Kidney epithelial cell (primary cell): ENCODE results near the gene NHEJ1. TPM values are rescaled to one million over a fixed set of nuclear protein-coding genes. Genes with fewer than 3 reads are reported as not detected.

ENCODE experiments used
- DNase-seq: peaks from one replicate; pipeline ENCODE4 v3.0.0-alpha.2; 2010; ENCODE audit warnings: low read depth
- H3K27me3 ChIP-seq: 2 replicates; pipeline ENCODE4 v1.6.0; 2011; ENCODE audit warnings: low read length; ENCODE audit not compliant: control insufficient read depth, insufficient read depth
- H3K36me3 ChIP-seq: 2 replicates; pipeline ENCODE4 v1.5.1; 2011; ENCODE audit warnings: low read length; ENCODE audit not compliant: control insufficient read depth, insufficient read depth
- H3K4me3 ChIP-seq: 2 replicates; pipeline ENCODE4 v1.5.1; 2011; ENCODE audit warnings: low read depth, mild to moderate bottlenecking, control low read depth, low read length
- total RNA-seq: library from RNA; depleted of rRNA; stranded (reverse); fragments of >200 nt; gene quantifications from 2 replicates; pipeline ENCODE4 v1.2.3, GENCODE V29; 2015
- TF ChIP-seq, protein P1 (sequence below): IDR thresholded peaks from 2 replicates; pipeline ENCODE4 v1.5.1; 2011; ENCODE audit warnings: mild to moderate bottlenecking, moderate library complexity, low read length, control low read depth, inconsistent platforms; ENCODE audit not compliant: insufficient read depth, poor library complexity, severe bottlenecking

Gene NHEJ1
- total RNA-seq, 1 donor from 2014 or later = 16.1 TPM

DNA sequence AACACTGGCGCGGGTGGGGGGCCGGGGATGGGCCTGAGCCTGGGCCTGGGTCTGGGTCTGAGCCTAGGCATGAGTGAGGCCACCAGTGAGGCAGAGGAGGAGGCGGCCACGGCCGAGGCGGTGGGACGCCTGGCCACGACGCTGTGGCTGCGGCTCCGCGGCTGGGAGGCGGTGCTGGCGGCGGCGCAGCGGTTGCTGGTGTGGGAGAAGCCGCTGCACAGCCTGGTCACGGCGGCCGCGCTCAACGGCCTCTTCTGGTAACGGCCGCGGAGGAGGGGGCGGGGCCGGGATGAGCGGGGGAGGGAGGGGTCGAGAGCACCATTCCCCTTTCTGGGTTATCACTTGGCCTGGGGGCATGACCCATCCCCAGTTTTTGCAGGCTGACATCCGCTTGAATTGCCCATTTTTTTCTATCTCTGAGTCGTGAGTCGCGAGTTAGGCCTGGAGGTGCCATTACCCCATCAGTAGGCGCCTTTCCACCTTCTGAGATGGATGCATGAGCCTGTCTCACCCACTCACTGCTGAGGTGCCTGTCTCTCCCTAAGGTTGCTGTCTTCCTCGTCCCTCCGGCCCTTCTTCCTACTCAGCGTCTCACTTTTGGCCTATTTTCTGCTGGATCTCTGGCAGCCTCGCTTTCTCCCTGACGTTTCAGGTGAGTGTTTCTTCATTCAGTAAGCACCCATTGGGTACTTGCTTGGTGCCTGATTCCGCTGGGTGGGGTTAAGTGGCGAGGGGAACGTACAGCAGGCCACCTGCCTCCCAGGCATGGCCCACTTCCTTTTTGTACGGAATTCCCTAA lies 18.0 kb upstream of the NHEJ1 start:
- no peak for DNase-seq
- peaks cover 2% of the 10 kb centered on the region for H3K36me3 ChIP-seq
- TF ChIP-seq, protein P1, sequence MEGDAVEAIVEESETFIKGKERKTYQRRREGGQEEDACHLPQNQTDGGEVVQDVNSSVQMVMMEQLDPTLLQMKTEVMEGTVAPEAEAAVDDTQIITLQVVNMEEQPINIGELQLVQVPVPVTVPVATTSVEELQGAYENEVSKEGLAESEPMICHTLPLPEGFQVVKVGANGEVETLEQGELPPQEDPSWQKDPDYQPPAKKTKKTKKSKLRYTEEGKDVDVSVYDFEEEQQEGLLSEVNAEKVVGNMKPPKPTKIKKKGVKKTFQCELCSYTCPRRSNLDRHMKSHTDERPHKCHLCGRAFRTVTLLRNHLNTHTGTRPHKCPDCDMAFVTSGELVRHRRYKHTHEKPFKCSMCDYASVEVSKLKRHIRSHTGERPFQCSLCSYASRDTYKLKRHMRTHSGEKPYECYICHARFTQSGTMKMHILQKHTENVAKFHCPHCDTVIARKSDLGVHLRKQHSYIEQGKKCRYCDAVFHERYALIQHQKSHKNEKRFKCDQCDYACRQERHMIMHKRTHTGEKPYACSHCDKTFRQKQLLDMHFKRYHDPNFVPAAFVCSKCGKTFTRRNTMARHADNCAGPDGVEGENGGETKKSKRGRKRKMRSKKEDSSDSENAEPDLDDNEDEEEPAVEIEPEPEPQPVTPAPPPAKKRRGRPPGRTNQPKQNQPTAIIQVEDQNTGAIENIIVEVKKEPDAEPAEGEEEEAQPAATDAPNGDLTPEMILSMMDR = no peak
- H3K27me3 ChIP-seq = no peaks in the 10 kb centered on the region
- peak overlapping the region; percentile 63 for H3K4me3 ChIP-seq

- Histone ChIP-seq H3K36me3 (no peaks in the 10 kb centered on the region), H3K4me3 (peak within 1 kb of the TSS; percentile 63), H3K27me3 (no peaks in the 10 kb centered on the region)
- no peak for DNase-seq
- TF ChIP-seq, protein P1 = no peak
Measured at GRCh38 chr2:219177552-219178376, 17.1 kb upstream of the NHEJ1 start, which contains the start of gene RETREG2. TSS of gene RETREG2 (plus strand) at chr2:219178275. CDS start at chr2:219178353, 78 bp downstream.

- Histone ChIP-seq H3K27me3 (no peaks in the 10 kb centered on the region), H3K36me3 (no peaks in the 10 kb centered on the region), H3K4me3 (peak within 1 kb of the TSS; percentile 63)
- no peak for DNase-seq
- TF ChIP-seq, protein P1 = no peak
Measured at GRCh38 chr2:219176818-219177551, 16.4 kb upstream of the NHEJ1 start, which contains the start of gene CNPPD1. TSS of gene CNPPD1 (minus strand) at chr2:219176925. CDS start at chr2:219176828, 97 bp downstream.

GRCh38 chr2:219175928-219176817 lies 15.6 kb upstream of the NHEJ1 start:
- peak overlapping the region; percentile 63 for H3K4me3 ChIP-seq
- no peak for DNase-seq
- no peaks in the 10 kb centered on the region for H3K36me3 ChIP-seq
- TF ChIP-seq, protein P1 = peak; percentile 4
- H3K27me3 ChIP-seq = no peaks in the 10 kb centered on the region

- H3K4me3 ChIP-seq = no peak overlapping the region
Measured at GRCh38 chr2:219175486-219175885, 14.9 kb upstream of the NHEJ1 start.

More at GRCh38 chr2:219175486-219175885, 14.9 kb upstream of the NHEJ1 start:
- no peaks in the 10 kb centered on the region for H3K27me3 ChIP-seq
- TF ChIP-seq, protein P1 = no peak
- H3K36me3 ChIP-seq = no peaks in the 10 kb centered on the region
- DNase-seq = no peak
